Lower leg skin (tissue), 3 donors: Measurements from ENCODE around the gene PLPPR2.

ENCODE experiments used
- CTCF ChIP-seq, 3 donors: fragments of 450-650 bp; IDR thresholded peaks; one replicate each; pipeline ENCODE4 v1.5.1; 2016; ENCODE audit warnings: antibody characterized with exemption in 3 of 3, mild to moderate bottlenecking in 3 of 3, moderate library complexity in 2 of 3
- POLR2A ChIP-seq, 2 donors: fragments of 450-650 bp; IDR thresholded peaks; one replicate each; pipeline ENCODE4 v1.6.1; 2016 to 2017; ENCODE audit warnings: antibody characterized with exemption in 2 of 2, mild to moderate bottlenecking in 1 of 2, moderate library complexity in 1 of 2

GRCh38 chr19:11379857-11380350 is 24.7 kb downstream of the PLPPR2 start:
- no peak for TF ChIP-seq CTCF (IDR thresholded peaks at IDR 0.05)
- no peak for TF ChIP-seq POLR2A (IDR thresholded peaks at IDR 0.05)
